Lower lobe of right lung (tissue), 2 donors: ENCODE data around the gene EPHA7. TPM values are rescaled to one million over a fixed set of nuclear protein-coding genes. Genes with fewer than 3 reads are reported as not detected.

ENCODE experiments used
- ATAC-seq, 2 donors: fragments of 200-7000 bp; cut with Tn5 transposase; one replicate each; pipeline ENCODE4 v1.9.1; 2020 to 2022; ENCODE audit warnings: mild to moderate bottlenecking in 2 of 2, moderate library complexity in 2 of 2
- DNase-seq: peaks from one replicate; pipeline ENCODE4 v3.0.0-alpha.2; 2020
- H3K27ac ChIP-seq: fragments of 200-600 bp; one replicate; pipeline ENCODE4 v1.8.0; 2022
- H3K27me3 ChIP-seq: fragments of 200-600 bp; one replicate; pipeline ENCODE4 v1.8.0; 2022; ENCODE audit warnings: low read depth
- H3K36me3 ChIP-seq: fragments of 200-600 bp; one replicate; pipeline ENCODE4 v1.8.0; 2022; ENCODE audit warnings: mild to moderate bottlenecking
- H3K4me1 ChIP-seq: fragments of 200-600 bp; one replicate; pipeline ENCODE4 v1.8.0; 2022
- H3K4me3 ChIP-seq: fragments of 200-600 bp; one replicate; pipeline ENCODE4 v1.8.0; 2022; ENCODE audit warnings: mild to moderate bottlenecking
- H3K9me3 ChIP-seq: fragments of 200-600 bp; one replicate; pipeline ENCODE4 v1.8.0; 2022
- CTCF ChIP-seq: fragments of 200-600 bp; IDR thresholded peaks from one replicate; pipeline ENCODE4 v1.8.0; 2022; ENCODE audit warnings: antibody characterized with exemption, mild to moderate bottlenecking
- intact Hi-C: fragments of 100-400 bp; cut with DNase I; formaldehyde crosslinking; loops from one replicate; pipeline ENCODE4 v1.11.0; 2022
- total RNA-seq: library from RNA; stranded (reverse); fragmentation: NEBNext Ultra II Directional; extraction: Animal tissue kit (Norgen Biotek cat#: 25700); gene quantifications from one replicate; pipeline ENCODE4 v1.2.1, GENCODE V29; 2021
- donor health status: DM: no; HTN: yes; CAD: no; lungs with severe emphysema.

EPHA7 gene
- total RNA-seq, 1 donor from 2014 or later: 0.86 TPM

GRCh38 chr6:93210908-93211307, 208.5 kb downstream of the EPHA7 start:
- TF ChIP-seq CTCF: no peak
- no peak for ATAC-seq
- no peak overlapping the region for H3K4me3 ChIP-seq
- DNase-seq: no peak
- intact Hi-C loops: no loop called here
- H3K27me3 ChIP-seq: no peaks in the 10 kb centered on the region
- H3K36me3 ChIP-seq: no peaks in the 10 kb centered on the region
- H3K27ac ChIP-seq: no peak overlapping the region
- H3K9me3 ChIP-seq: no peaks in the 10 kb centered on the region
- no peaks in the 10 kb centered on the region for H3K4me1 ChIP-seq

DNA sequence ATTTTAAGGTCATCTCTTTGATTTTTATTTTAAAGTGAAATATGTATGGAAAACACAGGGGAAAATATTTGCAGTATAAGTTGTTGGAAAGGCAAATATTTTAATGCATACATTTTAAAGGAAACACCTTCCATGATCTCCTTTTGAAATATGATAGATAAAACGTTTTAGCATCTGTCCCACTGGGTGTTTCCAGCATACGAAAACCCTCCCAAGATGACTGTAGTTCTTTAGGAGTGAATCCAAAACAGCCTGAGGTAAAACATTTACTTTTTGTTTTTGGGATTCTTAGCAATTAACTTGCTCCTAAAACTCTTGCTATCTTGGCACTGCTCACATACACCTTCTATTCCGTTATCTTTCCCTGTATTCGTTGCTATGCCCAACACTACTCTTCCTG, 210.0 kb downstream of the EPHA7 start:
- no peak for TF ChIP-seq CTCF
- H3K27me3 ChIP-seq: no peaks in the 10 kb centered on the region
- ATAC-seq: no peak
- DNase-seq: no peak
- intact Hi-C loops: no loop called here
- H3K27ac ChIP-seq: no peak overlapping the region
- H3K9me3 ChIP-seq: no peaks in the 10 kb centered on the region
- H3K4me1 ChIP-seq: no peaks in the 10 kb centered on the region
- no peaks in the 10 kb centered on the region for H3K36me3 ChIP-seq
- H3K4me3 ChIP-seq: no peak overlapping the region

- H3K27me3 ChIP-seq: no peaks in the 10 kb centered on the region
- no peaks in the 10 kb centered on the region for H3K36me3 ChIP-seq
- no peaks in the 10 kb centered on the region for H3K9me3 ChIP-seq
- no peaks in the 10 kb centered on the region for H3K4me1 ChIP-seq
- ATAC-seq: no peak
- TF ChIP-seq CTCF: no peak
- intact Hi-C loops: no loop called here
- DNase-seq: no peak
- no peak overlapping the region for H3K4me3 ChIP-seq
- no peak overlapping the region for H3K27ac ChIP-seq
These were observed 222.9 kb downstream of the EPHA7 start for GRCh38 chr6:93196406-93196970.

DNA sequence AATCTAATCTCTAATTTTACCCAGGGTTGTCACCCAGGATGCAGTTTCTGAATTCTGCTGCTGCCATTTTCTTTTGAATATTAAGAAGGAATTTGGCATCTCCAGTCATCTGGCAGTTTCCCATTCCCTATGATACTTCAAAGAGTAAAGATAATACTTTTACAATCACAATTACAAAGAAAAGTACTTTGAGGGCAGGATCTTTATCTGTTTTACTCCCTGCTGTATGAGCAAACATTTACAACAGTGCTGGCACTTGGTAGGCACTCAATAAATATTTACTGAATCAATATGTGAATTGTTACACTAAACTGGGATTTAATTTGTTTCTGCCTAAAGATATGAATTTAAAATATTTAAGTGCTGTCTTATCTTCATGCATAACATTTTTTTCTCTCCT, 224.9 kb downstream of the EPHA7 start:
- TF ChIP-seq CTCF: no peak
- Histone ChIP-seq H3K9me3 (no peaks in the 10 kb centered on the region), H3K4me1 (no peaks in the 10 kb centered on the region), H3K27me3 (no peaks in the 10 kb centered on the region), H3K36me3 (no peaks in the 10 kb centered on the region), H3K27ac (no peak overlapping the region), H3K4me3 (no peak overlapping the region)
- ATAC-seq: no peak
- intact Hi-C loops: no loop called here
- no peak for DNase-seq

GRCh38 chr6:93193868-93194267, 225.5 kb downstream of the EPHA7 start:
- H3K36me3 ChIP-seq: no peaks in the 10 kb centered on the region
- no peaks in the 10 kb centered on the region for H3K27me3 ChIP-seq
- DNase-seq (no peak), ATAC-seq (no peak)
- H3K4me1 ChIP-seq: no peaks in the 10 kb centered on the region
- intact Hi-C loops: no loop called here
- no peak overlapping the region for H3K4me3 ChIP-seq
- no peak for TF ChIP-seq CTCF
- H3K27ac ChIP-seq: no peak overlapping the region
- no peaks in the 10 kb centered on the region for H3K9me3 ChIP-seq
